Lung (tissue), 12 donors: ENCODE results near the gene ATRNL1. TPM values are rescaled to one million over a fixed set of nuclear protein-coding genes. Genes with fewer than 3 reads are reported as not detected.

Experiments used
- ATAC-seq: fragments of 200-7000 bp; cut with Tn5 transposase; one replicate; pipeline ENCODE4 v1.9.1; 2020; ENCODE audit warnings: moderate number of reproducible peaks; ENCODE audit not compliant: insufficient read depth, low FRiP score
- DNase-seq, 3 donors: peaks; one replicate each; pipeline ENCODE4 v3.0.0-alpha.2; 2013 to 2017
- H3K27ac ChIP-seq, 2 donors: one replicate each; pipeline ENCODE4 v1.5.1; 2013; ENCODE audit warnings: mild to moderate bottlenecking in 2 of 2, moderate library complexity in 2 of 2, control low read depth in 1 of 2, inconsistent platforms in 1 of 2, low read depth in 1 of 2, low read length in 1 of 2
- H3K27me3 ChIP-seq, 3 donors: one replicate each; pipeline ENCODE4 v1.5.1; 2013; ENCODE audit warnings: low read length in 2 of 3; ENCODE audit not compliant: control insufficient read depth in 3 of 3, insufficient read depth in 3 of 3
- H3K36me3 ChIP-seq, 4 donors: one replicate each; pipeline ENCODE4 v1.5.1; 2013; ENCODE audit warnings: low read length in 4 of 4, mild to moderate bottlenecking in 1 of 4, moderate library complexity in 1 of 4; ENCODE audit not compliant: control insufficient read depth in 4 of 4, insufficient read depth in 4 of 4
- H3K4me1 ChIP-seq, 5 donors: one replicate each; pipeline ENCODE4 v1.5.1; 2013; ENCODE audit warnings: low read length in 5 of 5, mild to moderate bottlenecking in 2 of 5, moderate library complexity in 1 of 5; ENCODE audit not compliant: control insufficient read depth in 5 of 5, insufficient read depth in 5 of 5
- H3K4me3 ChIP-seq: one replicate; pipeline ENCODE4 v1.5.1; 2013; ENCODE audit warnings: mild to moderate bottlenecking, control low read depth, moderate library complexity
- H3K9ac ChIP-seq, 2 donors: one replicate each; pipeline ENCODE4 v1.5.1; 2013; ENCODE audit warnings: low read length in 2 of 2, control low read depth in 1 of 2; ENCODE audit not compliant: insufficient read depth in 1 of 2
- H3K9me3 ChIP-seq, 4 donors: one replicate each; pipeline ENCODE4 v1.5.1; 2013; ENCODE audit warnings: low read length in 3 of 4, mild to moderate bottlenecking in 1 of 4, moderate library complexity in 1 of 4; ENCODE audit not compliant: control insufficient read depth in 4 of 4, insufficient read depth in 3 of 4
- CTCF ChIP-seq: IDR thresholded peaks from 2 replicates; pipeline ENCODE4 v1.5.1; 2012; ENCODE audit warnings: mild to moderate bottlenecking; ENCODE audit errors: control extremely low read depth, extremely low read depth
- WGBS, 2 donors: extraction: QIAGEN DNeasy Blood & Tissue Kit; methylation state at CpG; one replicate each; pipeline ENCODE4 v1.1.7; 2013; 5-methylcytosine and 5-hydroxymethylcytosine counted together
- polyA plus RNA-seq, 2 donors: library from polyadenylated mRNA; stranded (reverse); fragments of 200-250 nt; gene quantifications; one replicate each; pipeline ENCODE4 v1.2.1, GENCODE V29; 2013
- total RNA-seq, 2 donors: library from RNA; depleted of rRNA in 1 of 2; stranded (reverse); fragments of >200 nt in 1 of 2; gene quantifications; one replicate each; pipeline ENCODE4 v1.2.1, GENCODE V29; 2014 to 2021
- donor health status: control.
- donor health status: control.
- donor health status: Bipolar disorder and iron deficiency.
- donor health status: healthy.
- donor health status: DM: yes; HTN: yes; CAD: no.

Gene ATRNL1
- total and polyA plus RNA-seq, 4 donors, result 0.05 to 11.1 (median 0.24) TPM

- 83 to 84% methylated on average over 2 of the region's 2 CpGs for WGBS, 2 donors
- DNase-seq (no peak), ATAC-seq (no peak)
- no peaks in the 10 kb centered on the region for H3K36me3 ChIP-seq
- H3K4me3 ChIP-seq, result no peak overlapping the region
- no peak overlapping the region for H3K27ac ChIP-seq
- TF ChIP-seq CTCF, result no peak
- no peaks in the 10 kb centered on the region for H3K27me3 ChIP-seq
- H3K9ac ChIP-seq, result no peak overlapping the region
- no peaks in the 10 kb centered on the region for H3K4me1 ChIP-seq
- peaks cover 0 to 3% (median 0%) of the 10 kb centered on the region in 4 donors for H3K9me3 ChIP-seq
Measured at GRCh38 chr10:115861455-115861854, 768.3 kb downstream of the ATRNL1 start.

- ATAC-seq (no peak), DNase-seq (no peak)
- Histone ChIP-seq H3K27me3 (no peaks in the 10 kb centered on the region), H3K27ac (no peak overlapping the region), H3K9me3 (no peaks in the 10 kb centered on the region), H3K4me3 (no peak overlapping the region), H3K9ac (no peak overlapping the region), H3K4me1 (no peaks in the 10 kb centered on the region), H3K36me3 (no peaks in the 10 kb centered on the region)
- no peak for TF ChIP-seq CTCF
- WGBS, 2 donors, result 91 to 96% methylated on average over 1 of the region's 1 CpG
Measured at GRCh38 chr10:115861864-115862263, 768.7 kb downstream of the ATRNL1 start.

- ATAC-seq, result no peak
Measured at GRCh38 chr10:115866174-115866573, 773.0 kb downstream of the ATRNL1 start.

More at GRCh38 chr10:115866174-115866573, 773.0 kb downstream of the ATRNL1 start:
- no peak overlapping the region for H3K27ac ChIP-seq
- no peaks in the 10 kb centered on the region for H3K9me3 ChIP-seq
- no peak for DNase-seq
- no peaks in the 10 kb centered on the region for H3K36me3 ChIP-seq
- no peak for TF ChIP-seq CTCF
- H3K9ac ChIP-seq, result no peak overlapping the region
- 87% methylated on average over 1 of the region's 1 CpG for WGBS, 2 donors
- no peaks in the 10 kb centered on the region for H3K27me3 ChIP-seq
- H3K4me1 ChIP-seq, result no peaks in the 10 kb centered on the region
- H3K4me3 ChIP-seq, result no peak overlapping the region
